Measurements from ENCODE around the gene G3BP2. TPM values are rescaled to one million over a fixed set of nuclear protein-coding genes. Genes with fewer than 3 reads are reported as not detected.
"Not testable (repeated sequence)": the region's sequence is repeated elsewhere in the genome, so short reads cannot be mapped to it uniquely, and the experiment has no call there.

G3BP2 gene
- total RNA-seq, 1 donor from 2014 or later: 281 TPM

GRCh38 chr4:75718529-75718928 is 45.3 kb upstream of the G3BP2 start:
- peaks cover 33% of the 10 kb centered on the region for H3K4me1 Mint-ChIP-seq (ENCODE audit: low read depth, unreplicated experiment)
- H3K27ac Mint-ChIP-seq (ENCODE audit: unreplicated experiment): peak overlapping the region; percentile 27
- no peaks in the 10 kb centered on the region for H3K27me3 ChIP-seq (ENCODE audit: insufficient read depth, low read length)
- peaks cover 9% of the 10 kb centered on the region for H3K36me3 Mint-ChIP-seq (ENCODE audit: low read depth, unreplicated experiment)
- H3K9me3 Mint-ChIP-seq (ENCODE audit: unreplicated experiment): no peaks in the 10 kb centered on the region
- H2AFZ ChIP-seq (ENCODE audit: low read depth, low read length): no peak overlapping the region
- DNase-seq (ENCODE audit: low read depth): peak; percentile 18
- no peaks in the 10 kb centered on the region for H3K36me3 ChIP-seq (ENCODE audit: insufficient read depth, low read length)
- H3K4me3 ChIP-seq (ENCODE audit: insufficient read depth, low read depth, low read length): no peak overlapping the region
- peaks cover 14% of the 10 kb centered on the region for H4K20me1 ChIP-seq (ENCODE audit: insufficient read depth, low read length)
- no peak overlapping the region for H3K27ac ChIP-seq (ENCODE audit: low read depth, low read length)
- no peak overlapping the region for H3K9ac ChIP-seq (ENCODE audit: low read length)
- TF ChIP-seq, protein P1, sequence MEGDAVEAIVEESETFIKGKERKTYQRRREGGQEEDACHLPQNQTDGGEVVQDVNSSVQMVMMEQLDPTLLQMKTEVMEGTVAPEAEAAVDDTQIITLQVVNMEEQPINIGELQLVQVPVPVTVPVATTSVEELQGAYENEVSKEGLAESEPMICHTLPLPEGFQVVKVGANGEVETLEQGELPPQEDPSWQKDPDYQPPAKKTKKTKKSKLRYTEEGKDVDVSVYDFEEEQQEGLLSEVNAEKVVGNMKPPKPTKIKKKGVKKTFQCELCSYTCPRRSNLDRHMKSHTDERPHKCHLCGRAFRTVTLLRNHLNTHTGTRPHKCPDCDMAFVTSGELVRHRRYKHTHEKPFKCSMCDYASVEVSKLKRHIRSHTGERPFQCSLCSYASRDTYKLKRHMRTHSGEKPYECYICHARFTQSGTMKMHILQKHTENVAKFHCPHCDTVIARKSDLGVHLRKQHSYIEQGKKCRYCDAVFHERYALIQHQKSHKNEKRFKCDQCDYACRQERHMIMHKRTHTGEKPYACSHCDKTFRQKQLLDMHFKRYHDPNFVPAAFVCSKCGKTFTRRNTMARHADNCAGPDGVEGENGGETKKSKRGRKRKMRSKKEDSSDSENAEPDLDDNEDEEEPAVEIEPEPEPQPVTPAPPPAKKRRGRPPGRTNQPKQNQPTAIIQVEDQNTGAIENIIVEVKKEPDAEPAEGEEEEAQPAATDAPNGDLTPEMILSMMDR (IDR thresholded peaks at IDR 0.05; ENCODE audit: insufficient read depth, low read depth, low read length): no peak
- TF ChIP-seq EZH2 (IDR thresholded peaks at IDR 0.05; ENCODE audit: insufficient read depth, low read length): no peak
- H3K27me3 Mint-ChIP-seq (ENCODE audit: low read depth, unreplicated experiment): no peaks in the 10 kb centered on the region
- peak overlapping the region; percentile 28 for H3K4me3 Mint-ChIP-seq (ENCODE audit: unreplicated experiment)
- peaks cover 21% of the 10 kb centered on the region for H3K4me1 ChIP-seq (ENCODE audit: insufficient read depth, low read length)
- peaks cover 31% of the 10 kb centered on the region for H3K79me2 ChIP-seq (ENCODE audit: insufficient read depth, low read length)
- no peak overlapping the region for H3K4me2 ChIP-seq (ENCODE audit: low read length)
- H3K9me3 ChIP-seq (ENCODE audit: insufficient read depth, low read depth, low read length): no peaks in the 10 kb centered on the region
- no peak for FAIRE-seq

- FAIRE-seq: no peak
- H3K79me2 ChIP-seq (ENCODE audit: insufficient read depth, low read length): peaks cover 20% of the 10 kb centered on the region
Measured at GRCh38 chr4:75717408-75717807, 44.2 kb upstream of the G3BP2 start.

DNA sequence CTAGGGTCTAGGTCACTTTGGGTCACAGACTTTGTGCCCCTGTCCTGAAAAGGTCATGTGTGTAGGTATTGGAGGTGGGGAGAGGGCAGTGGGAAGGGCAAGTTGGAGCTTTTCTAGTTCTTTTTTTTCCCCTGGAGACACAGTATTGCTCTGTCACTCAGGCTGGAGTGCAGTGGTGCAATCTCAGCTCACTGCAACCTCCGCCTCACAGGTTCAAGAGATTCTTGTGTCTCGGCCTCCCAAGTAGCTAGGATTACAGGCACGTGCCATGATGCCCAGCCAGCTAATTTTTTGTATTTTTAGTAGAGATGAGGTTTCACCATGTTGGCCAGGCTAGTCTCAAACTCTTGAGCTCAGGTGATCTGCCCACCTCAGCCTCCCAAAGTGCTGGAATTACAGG is 42.8 kb upstream of the G3BP2 start:
- not testable (repeated sequence) for H3K4me3 Mint-ChIP-seq (ENCODE audit: unreplicated experiment); H3K27me3 Mint-ChIP-seq (ENCODE audit: low read depth, unreplicated experiment); H3K9ac ChIP-seq (ENCODE audit: low read length); H2AFZ ChIP-seq (ENCODE audit: low read depth, low read length); H3K9me3 ChIP-seq (ENCODE audit: insufficient read depth, low read depth, low read length); DNase-seq (ENCODE audit: low read depth); H3K36me3 Mint-ChIP-seq (ENCODE audit: low read depth, unreplicated experiment); H3K27ac ChIP-seq (ENCODE audit: low read depth, low read length); H3K79me2 ChIP-seq (ENCODE audit: insufficient read depth, low read length); H3K36me3 ChIP-seq (ENCODE audit: insufficient read depth, low read length); H3K27ac Mint-ChIP-seq (ENCODE audit: unreplicated experiment); H4K20me1 ChIP-seq (ENCODE audit: insufficient read depth, low read length); H3K27me3 ChIP-seq (ENCODE audit: insufficient read depth, low read length); H3K4me2 ChIP-seq (ENCODE audit: low read length); H3K9me3 Mint-ChIP-seq (ENCODE audit: unreplicated experiment); H3K4me3 ChIP-seq (ENCODE audit: insufficient read depth, low read depth, low read length)
- FAIRE-seq: peak; percentile 23
- H3K4me1 Mint-ChIP-seq (ENCODE audit: low read depth, unreplicated experiment): peaks cover 24% of the 10 kb centered on the region
- H3K4me1 ChIP-seq (ENCODE audit: insufficient read depth, low read length): peaks cover 13% of the 10 kb centered on the region

More at GRCh38 chr4:75717408-75717807, 44.2 kb upstream of the G3BP2 start:
- no peak overlapping the region for H3K4me2 ChIP-seq (ENCODE audit: low read length)
- no peak overlapping the region for H3K27ac ChIP-seq (ENCODE audit: low read depth, low read length)
- no peaks in the 10 kb centered on the region for H3K27me3 Mint-ChIP-seq (ENCODE audit: low read depth, unreplicated experiment)
- no peaks in the 10 kb centered on the region for H3K27me3 ChIP-seq (ENCODE audit: insufficient read depth, low read length)
- no peak overlapping the region for H3K4me3 ChIP-seq (ENCODE audit: insufficient read depth, low read depth, low read length)
- H3K4me3 Mint-ChIP-seq (ENCODE audit: unreplicated experiment): no peak overlapping the region
- H3K9me3 Mint-ChIP-seq (ENCODE audit: unreplicated experiment): no peaks in the 10 kb centered on the region
- no peaks in the 10 kb centered on the region for H3K36me3 ChIP-seq (ENCODE audit: insufficient read depth, low read length)
- peaks cover 9% of the 10 kb centered on the region for H3K36me3 Mint-ChIP-seq (ENCODE audit: low read depth, unreplicated experiment)
- H3K9ac ChIP-seq (ENCODE audit: low read length): no peak overlapping the region
- no peak for DNase-seq (ENCODE audit: low read depth)
- H2AFZ ChIP-seq (ENCODE audit: low read depth, low read length): no peak overlapping the region
- H3K4me1 ChIP-seq (ENCODE audit: insufficient read depth, low read length): peaks cover 13% of the 10 kb centered on the region
- H3K27ac Mint-ChIP-seq (ENCODE audit: unreplicated experiment): no peak overlapping the region
- TF ChIP-seq EZH2 (IDR thresholded peaks at IDR 0.05; ENCODE audit: insufficient read depth, low read length): no peak
- TF ChIP-seq, protein P1 (IDR thresholded peaks at IDR 0.05; ENCODE audit: insufficient read depth, low read depth, low read length): no peak
- no peaks in the 10 kb centered on the region for H3K9me3 ChIP-seq (ENCODE audit: insufficient read depth, low read depth, low read length)
- H4K20me1 ChIP-seq (ENCODE audit: insufficient read depth, low read length): peaks cover 10% of the 10 kb centered on the region
- H3K4me1 Mint-ChIP-seq (ENCODE audit: low read depth, unreplicated experiment): peaks cover 28% of the 10 kb centered on the region
